HG03280 (cell line): ENCODE results near the gene GNAT1.

Source experiments
- ATAC-seq: cut with Tn5 transposase; IDR thresholded peaks from one replicate; pipeline ENCODE4 v1.9.1; 2021; ENCODE audit warnings: mild to moderate bottlenecking, moderate library complexity; ENCODE audit not compliant: unreplicated experiment

The GNAT1 gene

DNA sequence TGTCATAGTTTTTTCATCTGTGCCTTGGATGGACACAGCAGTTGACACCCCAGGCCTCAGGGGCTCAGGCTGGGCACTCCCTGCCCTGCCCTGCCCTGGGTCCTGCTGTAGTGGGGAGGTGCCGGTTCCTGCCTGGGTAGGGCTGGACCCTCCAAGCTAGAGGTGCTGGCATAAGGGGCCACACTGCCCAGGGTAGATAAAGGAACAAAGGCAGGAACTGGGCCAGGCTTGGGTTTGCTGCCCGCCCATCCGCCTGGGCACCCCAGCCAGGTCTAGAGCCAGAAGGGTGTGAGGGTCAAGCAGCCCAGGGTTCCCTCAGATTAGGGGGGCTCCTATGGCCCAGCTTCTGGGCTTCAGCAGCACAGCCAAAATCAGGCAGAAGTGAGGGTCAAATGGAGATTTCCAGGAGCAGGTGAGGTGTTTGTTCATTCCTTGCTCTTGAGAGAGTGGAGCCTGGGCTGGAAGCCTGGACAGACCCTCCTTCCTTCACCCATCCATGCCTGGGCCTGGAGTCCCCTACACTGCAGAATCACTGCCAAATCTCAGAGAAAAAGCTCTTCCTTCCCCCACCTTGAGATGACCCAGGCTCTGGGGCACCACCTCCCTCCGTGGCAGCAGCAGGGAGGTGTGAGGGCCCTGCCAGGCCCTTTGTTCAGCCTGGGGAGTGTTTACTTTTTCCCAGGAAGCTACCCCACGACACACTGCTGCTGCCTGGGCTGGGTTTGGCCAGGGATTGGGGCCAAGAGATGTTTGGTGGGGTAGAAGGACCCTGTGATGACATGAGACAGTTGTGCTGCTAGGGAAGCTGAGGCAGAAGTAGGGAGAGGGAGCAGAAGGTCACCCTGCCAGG is 29.2 kb upstream of the GNAT1 start:
- ATAC-seq: no peak

GRCh38 chr3:50163572-50164455 is 27.6 kb upstream of the GNAT1 start:
- ATAC-seq: no peak

DNA sequence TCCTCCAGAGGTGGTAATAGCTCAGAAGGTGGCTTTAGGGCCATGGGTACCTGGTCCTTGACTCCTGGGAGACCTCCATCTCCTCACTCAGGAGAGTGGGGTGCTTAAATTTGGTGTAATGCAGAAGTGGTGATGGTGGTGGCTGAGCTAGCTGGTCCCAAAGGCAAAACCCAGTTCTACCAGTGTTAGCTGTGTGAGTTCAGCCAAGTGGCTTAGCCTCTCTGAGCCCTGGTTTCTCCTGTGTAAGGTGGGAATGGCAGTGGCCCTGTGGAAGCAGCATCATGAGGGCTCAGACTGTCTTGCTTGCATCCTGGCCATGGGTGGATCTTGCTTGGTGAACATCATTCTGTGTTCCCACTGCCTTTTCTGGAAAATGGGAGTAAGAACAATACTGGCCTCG is 26.9 kb upstream of the GNAT1 start:
- no peak for ATAC-seq

GRCh38 chr3:50164984-50165909 is 26.2 kb upstream of the GNAT1 start:
- ATAC-seq: no peak

- no peak for ATAC-seq
These were observed 25.4 kb upstream of the GNAT1 start for GRCh38 chr3:50165910-50166538.

DNA sequence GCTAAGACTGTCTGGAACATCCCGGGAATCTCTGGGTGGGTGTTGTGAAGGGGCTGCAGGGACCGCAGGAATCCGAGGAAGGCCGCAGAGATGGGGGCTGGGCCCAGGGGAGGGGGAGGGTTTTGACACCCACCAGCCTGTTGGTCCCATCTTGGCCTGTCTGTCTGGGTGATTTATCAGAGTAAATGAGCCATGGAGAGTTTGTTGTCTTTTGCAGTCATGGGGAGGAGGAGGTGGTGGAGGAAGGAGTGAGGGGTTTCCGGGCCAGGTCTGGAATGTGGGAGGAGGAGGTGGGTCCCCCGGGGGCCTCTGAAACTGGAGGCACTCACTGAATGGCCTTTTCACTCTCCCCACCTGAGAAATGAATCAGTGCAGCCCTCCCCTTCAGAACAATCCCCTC is 24.8 kb upstream of the GNAT1 start:
- ATAC-seq: no peak

- ATAC-seq: no peak
These were observed 24.2 kb upstream of the GNAT1 start for GRCh38 chr3:50167069-50167840.

DNA sequence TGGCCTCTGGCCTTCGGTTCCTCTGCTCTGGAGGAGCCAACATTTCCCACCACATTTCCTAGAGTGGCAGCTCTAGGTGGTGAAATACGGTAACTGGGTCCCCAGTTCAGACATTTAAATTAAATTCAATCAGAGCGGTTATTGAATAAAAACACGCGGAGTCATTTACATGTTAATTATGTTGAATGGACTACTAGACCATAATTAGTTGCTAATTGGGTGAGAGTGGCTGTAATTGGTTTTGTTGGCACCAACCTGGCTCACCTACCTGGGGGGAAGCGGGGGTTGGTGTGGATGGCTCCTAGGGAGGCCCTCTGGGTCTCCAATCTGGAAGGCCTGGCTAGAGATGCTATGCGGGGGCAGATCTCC is 23.6 kb upstream of the GNAT1 start:
- no peak for ATAC-seq

- no peak for ATAC-seq
These were observed 23.0 kb upstream of the GNAT1 start for GRCh38 chr3:50168388-50168787.

- no peak for ATAC-seq
These were observed 22.6 kb upstream of the GNAT1 start for GRCh38 chr3:50168791-50169190.

DNA sequence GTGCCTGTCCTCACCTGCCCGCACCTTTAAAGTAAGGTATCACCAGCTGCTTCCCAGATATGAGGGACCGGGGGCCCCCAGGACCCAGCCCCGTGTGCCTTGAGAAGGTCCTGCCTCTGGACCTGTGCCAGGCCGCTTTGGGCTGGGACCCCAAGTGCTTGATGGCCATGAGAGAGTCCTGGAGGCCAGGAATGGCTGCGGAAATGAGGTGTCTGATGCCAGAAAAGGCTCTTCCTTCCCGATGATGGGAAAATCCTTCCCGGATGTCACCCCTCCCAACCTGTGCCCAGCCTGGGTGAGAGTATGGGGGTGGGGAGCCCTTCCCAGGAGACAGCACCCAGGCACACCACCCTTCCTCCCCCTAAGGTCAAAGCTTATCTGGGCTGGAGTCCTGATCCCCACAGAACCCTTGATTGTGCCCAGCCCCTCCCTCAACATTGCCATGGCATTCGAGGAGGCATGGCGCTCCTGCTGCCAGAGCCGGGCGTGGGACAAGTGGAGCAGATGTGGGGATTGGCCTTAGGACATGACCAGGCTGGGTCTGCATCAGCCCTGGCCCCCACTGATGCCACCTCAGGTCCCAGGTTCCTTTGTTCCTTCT is 22.1 kb upstream of the GNAT1 start:
- no peak for ATAC-seq

GRCh38 chr3:50169858-50170257 is 21.6 kb upstream of the GNAT1 start:
- no peak for ATAC-seq

DNA sequence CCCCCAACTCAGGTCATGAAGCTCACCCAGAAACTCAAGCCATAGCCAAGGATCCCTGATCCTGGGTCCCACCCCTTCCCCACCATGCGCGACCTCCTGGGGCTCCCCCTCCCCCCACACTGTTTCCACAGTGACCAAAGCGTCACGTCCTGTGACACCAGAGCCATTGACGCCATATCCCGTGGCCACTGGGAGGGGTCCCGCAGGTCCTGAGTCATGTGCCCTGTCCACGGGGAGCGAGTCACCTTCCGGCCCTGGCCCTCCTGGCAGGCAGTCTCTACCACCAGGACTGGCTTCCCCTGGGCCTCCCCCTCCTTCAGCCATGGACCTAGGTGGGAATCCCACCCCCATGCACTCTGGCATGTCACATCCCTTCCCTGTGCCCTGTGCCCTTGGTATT is 20.7 kb upstream of the GNAT1 start:
- ATAC-seq: no peak

GRCh38 chr3:50171540-50172301 is 19.7 kb upstream of the GNAT1 start:
- ATAC-seq: no peak

DNA sequence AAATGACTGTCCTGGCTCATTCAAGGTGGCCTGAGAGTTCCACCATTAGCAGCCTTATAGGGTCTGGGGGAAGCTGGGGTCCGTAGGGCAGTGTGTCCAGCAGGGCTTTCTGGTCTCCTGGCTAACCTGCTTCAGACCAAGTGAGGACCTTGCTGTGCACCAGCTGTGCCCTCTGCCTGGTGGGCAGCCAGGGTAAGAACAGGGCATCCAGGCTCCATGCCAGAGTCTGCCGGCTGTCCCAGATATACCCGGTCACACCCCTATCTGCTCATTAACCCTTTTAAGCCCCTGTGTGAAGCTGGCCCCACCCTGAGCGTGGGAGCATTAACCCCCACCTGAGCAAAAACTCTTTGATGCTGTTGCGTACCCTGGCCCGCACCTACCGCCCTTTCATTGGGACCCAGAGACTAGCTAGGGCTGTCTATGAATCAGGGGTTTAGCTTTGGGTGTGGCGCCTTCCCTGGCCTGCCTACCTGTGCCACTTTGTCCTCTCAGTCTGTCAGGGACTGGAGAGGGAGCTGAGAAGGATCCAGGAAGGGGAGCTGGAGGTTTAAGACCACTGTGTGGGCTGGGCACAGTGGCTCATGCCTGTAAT is 18.7 kb upstream of the GNAT1 start:
- no peak for ATAC-seq

GRCh38 chr3:50173685-50174516 is 17.5 kb upstream of the GNAT1 start:
- ATAC-seq: no peak

- no peak for ATAC-seq
These were observed 16.9 kb upstream of the GNAT1 start for GRCh38 chr3:50174517-50174895.
